ENCODE data around the gene TNFRSF17.

- TF ChIP-seq CTCF (IDR thresholded peaks at IDR 0.05): no peak
- TF ChIP-seq POLR2A (IDR thresholded peaks at IDR 0.05): no peak
- no peak for TF ChIP-seq EP300 (IDR thresholded peaks at IDR 0.05)
Observed at GRCh38 chr16:12002447-12003006, 37.5 kb downstream of the TNFRSF17 start.

Measured in tibial nerve (tissue), 4 donors.